H9 (cell line): ENCODE data around the gene SNRNP200. TPM values are rescaled to one million over a fixed set of nuclear protein-coding genes. Genes with fewer than 3 reads are reported as not detected.

ENCODE experiments used
- DNase-seq: peaks from one replicate; pipeline ENCODE4 v3.0.0-alpha.2; 2017
- H2AFZ ChIP-seq: one replicate; pipeline ENCODE4 v1.6.1; 2013; ENCODE audit warnings: mild to moderate bottlenecking, low read length, control low read depth, moderate library complexity
- H2AK5ac ChIP-seq: 2 replicates; pipeline ENCODE4 v1.6.1; 2013; ENCODE audit warnings: low read length, control low read depth, mixed read lengths; ENCODE audit not compliant: insufficient read length
- H2BK120ac ChIP-seq: one replicate; pipeline ENCODE4 v1.6.1; 2013; ENCODE audit warnings: low read depth, mild to moderate bottlenecking, low read length, control low read depth, inconsistent platforms; ENCODE audit not compliant: poor library complexity, severe bottlenecking
- H2BK12ac ChIP-seq: 2 replicates; pipeline ENCODE4 v1.6.1; 2013; ENCODE audit warnings: low read length, control low read depth, mixed read lengths, low read depth; ENCODE audit not compliant: insufficient read length
- H2BK15ac ChIP-seq: 2 replicates; pipeline ENCODE4 v1.6.1; 2013; ENCODE audit warnings: low read depth, low read length, control low read depth
- H2BK20ac ChIP-seq: one replicate; pipeline ENCODE4 v1.6.1; 2013; ENCODE audit warnings: low read depth, mild to moderate bottlenecking, low read length, control low read depth, inconsistent platforms; ENCODE audit not compliant: poor library complexity, severe bottlenecking
- H2BK5ac ChIP-seq: 2 replicates; pipeline ENCODE4 v1.6.1; 2013; ENCODE audit warnings: low read length, control low read depth, mixed read lengths; ENCODE audit not compliant: insufficient read length
- H3K14ac ChIP-seq: 2 replicates; pipeline ENCODE4 v1.6.1; 2013; ENCODE audit warnings: low read length, control low read depth; ENCODE audit not compliant: insufficient read depth
- H3K18ac ChIP-seq: 2 replicates; pipeline ENCODE4 v1.6.1; 2013; ENCODE audit warnings: low read depth, mild to moderate bottlenecking, mixed read lengths, low read length, control low read depth; ENCODE audit not compliant: insufficient read length
- H3K23ac ChIP-seq: 2 replicates; pipeline ENCODE4 v1.6.1; 2013; ENCODE audit warnings: low read length, control low read depth, mixed read lengths, low read depth; ENCODE audit not compliant: insufficient read length
- H3K23me2 ChIP-seq: 2 replicates; pipeline ENCODE4 v1.6.1; 2013; ENCODE audit warnings: low read depth, mild to moderate bottlenecking, mixed read lengths, low read length, control low read depth; ENCODE audit not compliant: insufficient read length, poor library complexity, severe bottlenecking
- H3K27ac ChIP-seq: 2 replicates; pipeline ENCODE4 v1.5.1; 2013; ENCODE audit warnings: low read length, control low read depth, mixed read lengths, low read depth; ENCODE audit not compliant: insufficient read length
- H3K27me3 ChIP-seq: 2 replicates; pipeline ENCODE4 v1.6.1; 2013; ENCODE audit warnings: low read length, control low read depth, inconsistent platforms; ENCODE audit not compliant: insufficient read depth
- H3K4ac ChIP-seq: 2 replicates; pipeline ENCODE4 v1.6.1; 2013; ENCODE audit warnings: low read depth, mild to moderate bottlenecking, control low read depth, inconsistent platforms, low read length, moderate library complexity
- H3K4me1 ChIP-seq: 2 replicates; pipeline ENCODE4 v1.6.1; 2013; ENCODE audit warnings: low read length, control low read depth, inconsistent platforms; ENCODE audit not compliant: insufficient read depth
- H3K4me2 ChIP-seq: 2 replicates; pipeline ENCODE4 v1.6.1; 2013; ENCODE audit warnings: low read length, control low read depth, mixed read lengths; ENCODE audit not compliant: insufficient read length, insufficient read depth
- H3K56ac ChIP-seq: 2 replicates; pipeline ENCODE4 v1.6.1; 2013; ENCODE audit warnings: low read depth, mild to moderate bottlenecking, mixed read lengths, low read length, control low read depth; ENCODE audit not compliant: insufficient read length
- H3K79me1 ChIP-seq: 2 replicates; pipeline ENCODE4 v1.6.1; 2013; ENCODE audit warnings: low read depth, mild to moderate bottlenecking, moderate library complexity, low read length, control low read depth, inconsistent platforms; ENCODE audit not compliant: insufficient read depth, poor library complexity, severe bottlenecking
- H3K79me2 ChIP-seq: 2 replicates; pipeline ENCODE4 v1.6.1; 2013; ENCODE audit warnings: low read length, control low read depth, inconsistent platforms; ENCODE audit not compliant: insufficient read depth
- H3K9ac ChIP-seq: 2 replicates; pipeline ENCODE4 v1.6.1; 2013; ENCODE audit warnings: low read length, control low read depth, mixed read lengths; ENCODE audit not compliant: insufficient read length; ENCODE audit errors: extremely low read depth
- H3K9me3 ChIP-seq: one replicate; pipeline ENCODE4 v1.6.1; 2013; ENCODE audit warnings: low read depth, low read length, inconsistent platforms; ENCODE audit not compliant: control insufficient read depth
- H3T11ph ChIP-seq: one replicate; pipeline ENCODE4 v1.6.1; 2013; ENCODE audit warnings: mild to moderate bottlenecking, low read length, control low read depth, inconsistent platforms
- H4K20me1 ChIP-seq: one replicate; pipeline ENCODE4 v1.6.1; 2013; ENCODE audit not compliant: control insufficient read depth, insufficient read length, insufficient read depth
- H4K5ac ChIP-seq: 2 replicates; pipeline ENCODE4 v1.6.1; 2013; ENCODE audit warnings: low read depth, mild to moderate bottlenecking, mixed read lengths, low read length, control low read depth; ENCODE audit not compliant: insufficient read length
- H4K8ac ChIP-seq: replicated peaks from 2 replicates; pipeline ENCODE4 v1.6.1; 2013; ENCODE audit warnings: low read length, control low read depth, mixed read lengths, low read depth; ENCODE audit not compliant: insufficient read length
- H4K91ac ChIP-seq: 2 replicates; pipeline ENCODE4 v1.6.1; 2013; ENCODE audit warnings: low read depth, mild to moderate bottlenecking, moderate library complexity, mixed read lengths, low read length, control low read depth; ENCODE audit not compliant: insufficient read length
- H3K27ac Mint-ChIP-seq, 3 experiments: 2 replicates in 2 of 3; 3 replicates in 1 of 3; pipeline ENCODE4 v1.8.0; 2020 to 2021; ENCODE audit warnings: mixed read lengths in 3 of 3, mild to moderate bottlenecking in 1 of 3, moderate library complexity in 1 of 3
- H3K27me3 Mint-ChIP-seq: 2 replicates; pipeline ENCODE4 v1.8.0; 2021; ENCODE audit warnings: low read depth, mild to moderate bottlenecking, moderate library complexity, mixed read lengths
- H3K36me3 Mint-ChIP-seq, 3 experiments: 2 replicates in 2 of 3; 3 replicates in 1 of 3; pipeline ENCODE4 v1.8.0; 2020 to 2021; ENCODE audit warnings: low read depth in 3 of 3, mixed read lengths in 3 of 3; ENCODE audit not compliant: insufficient read depth in 1 of 3
- H3K4me1 Mint-ChIP-seq, 2 experiments: 2 replicates each; pipeline ENCODE4 v1.8.0; 2020; ENCODE audit warnings: mixed read lengths in 2 of 2
- H3K4me3 Mint-ChIP-seq, 2 experiments: 2 replicates in 1 of 2; 3 replicates in 1 of 2; pipeline ENCODE4 v1.8.0; 2020 to 2021; ENCODE audit warnings: mild to moderate bottlenecking in 2 of 2, mixed read lengths in 2 of 2, moderate library complexity in 1 of 2
- H3K9me3 Mint-ChIP-seq, 2 experiments: 2 replicates in 1 of 2; 3 replicates in 1 of 2; pipeline ENCODE4 v1.8.0; 2020; ENCODE audit warnings: mild to moderate bottlenecking in 2 of 2, mixed read lengths in 2 of 2, moderate library complexity in 1 of 2
- CTCF ChIP-seq: fragments of 200-600 bp; sonication (generic); conservative IDR thresholded peaks from 3 replicates; pipeline ENCODE4 v1.8.0; 2021; ENCODE audit warnings: antibody characterized with exemption, mild to moderate bottlenecking
- WGBS: extraction: QIAGEN DNeasy Blood & Tissue Kit; methylation state at CpG from one replicate; pipeline ENCODE4 v1.1.7; 2013; ENCODE audit warnings: missing lambda C conversion rate, low lambda C conversion rate, mixed read lengths; ENCODE audit not compliant: insufficient read length; ENCODE audit errors: extremely low coverage; 5-methylcytosine and 5-hydroxymethylcytosine counted together
- total RNA-seq: library from RNA; stranded (reverse); gene quantifications from 2 replicates; pipeline ENCODE4 v1.2.1, GENCODE V29; 2021

The SNRNP200 gene
- total RNA-seq, 1 experiment from 2014 or later: 215 TPM

- H3K4me1 Mint-ChIP-seq: peaks cover 9% of the 10 kb centered on the region in 2 experiments
- Histone ChIP-seq H3K27me3 (no peaks in the 10 kb centered on the region), H3K79me1 (no peaks in the 10 kb centered on the region), H3K56ac (no peak overlapping the region), H4K91ac (no peak overlapping the region), H3K9me3 (no peaks in the 10 kb centered on the region), H3K79me2 (no peaks in the 10 kb centered on the region), H2BK15ac (no peak overlapping the region), H4K5ac (no peak overlapping the region), H2BK120ac (no peak overlapping the region), H2BK20ac (no peak overlapping the region), H3K4me2 (no peak overlapping the region), H3T11ph (no peak overlapping the region), H2BK12ac (no peak overlapping the region), H3K18ac (no peak overlapping the region), H2BK5ac (no peak overlapping the region), H3K23me2 (no peaks in the 10 kb centered on the region), H3K4me1 (no peaks in the 10 kb centered on the region), H2AFZ (no peak overlapping the region), H3K4ac (no peak overlapping the region), H2AK5ac (no peak overlapping the region), H4K8ac (no peak overlapping the region), H4K20me1 (no peaks in the 10 kb centered on the region), H3K9ac (no peak overlapping the region), H3K27ac (no peak overlapping the region), H3K23ac (no peak overlapping the region), H3K14ac (no peak overlapping the region)
- no peak for DNase-seq
- no CpG with 5 or more reads among the region's 1 CpG for WGBS
- no peak overlapping the region for H3K4me3 Mint-ChIP-seq
- no peak for TF ChIP-seq CTCF
- H3K27me3 Mint-ChIP-seq: no peaks in the 10 kb centered on the region
- H3K27ac Mint-ChIP-seq: no peak overlapping the region
- H3K9me3 Mint-ChIP-seq: no peaks in the 10 kb centered on the region
- H3K36me3 Mint-ChIP-seq: no peaks in the 10 kb centered on the region
Measured at GRCh38 chr2:96236882-96237281, 68.5 kb downstream of the SNRNP200 start.
